GM13977 (cell line): ENCODE results near the gene SLC45A1.

Experiments
- DNase-seq: peaks from one replicate; pipeline ENCODE4 v3.0.0; 2012; ENCODE audit warnings: low spot score
- CTCF ChIP-seq: IDR thresholded peaks from 2 replicates; pipeline ENCODE4 v1.5.1; 2012; ENCODE audit warnings: mild to moderate bottlenecking, control low read depth; ENCODE audit not compliant: insufficient read depth; ENCODE audit errors: extremely low read depth, missing control alignments
- in situ Hi-C: fragments of 300-500 bp; cut with MboI; formaldehyde crosslinking; loops from one replicate; pipeline ENCODE4 v1.12.0; 2022; ENCODE audit warnings: low sequenced_read_pairs, low pct_unique_long_range_greater_than_20kb, mixed read lengths, inconsistent platforms; ENCODE audit not compliant: unreplicated experiment

The SLC45A1 gene

GRCh38 chr1:8365661-8366362 lies 47.9 kb downstream of the SLC45A1 start:
- DNase-seq = no peak
- TF ChIP-seq CTCF = no peak
- in situ Hi-C loops = no loop called here

GRCh38 chr1:8367571-8368194 lies 49.8 kb downstream of the SLC45A1 start:
- no peak for DNase-seq
- TF ChIP-seq CTCF = no peak
- in situ Hi-C loops = no loop called here

GRCh38 chr1:8368956-8369639 lies 51.2 kb downstream of the SLC45A1 start:
- in situ Hi-C loops = no loop called here
- no peak for DNase-seq

GRCh38 chr1:8370046-8370881 lies 52.4 kb downstream of the SLC45A1 start:
- DNase-seq = no peak
- TF ChIP-seq CTCF = no peak
- in situ Hi-C loops = no loop called here

More at GRCh38 chr1:8368956-8369639, 51.2 kb downstream of the SLC45A1 start:
- TF ChIP-seq CTCF = no peak

GRCh38 chr1:8370905-8371315 lies 53.0 kb downstream of the SLC45A1 start:
- in situ Hi-C loops = no loop called here
- no peak for DNase-seq
- no peak for TF ChIP-seq CTCF

- no peak for DNase-seq
- in situ Hi-C loops = no loop called here
- no peak for TF ChIP-seq CTCF
Measured at GRCh38 chr1:8371372-8371991, 53.6 kb downstream of the SLC45A1 start.
